Inferior parietal cortex (tissue), 1 donor: Measurements from ENCODE around the gene HERC5.
A peak's percentile ranks its signal among the peaks of the same experiment; 100 is the strongest.
"Not testable (repeated sequence)": the region's sequence is repeated elsewhere in the genome, so short reads cannot be mapped to it uniquely, and the experiment has no call there.

Experiments
- DNase-seq: peaks from one replicate; pipeline ENCODE4 v3.0.0-alpha.2; 2016; ENCODE audit errors: extremely low spot score

Gene HERC5

GRCh38 chr4:88456670-88457306 lies at the start of gene HERC5:
Gene HERC5, plus strand, starts transcription at chr4:88457119. Its CDS starts 151 bp downstream, at chr4:88457270.
- DNase-seq, result peak; percentile 80

GRCh38 chr4:88409206-88409605 lies 47.7 kb upstream of the HERC5 start:
- no peak for DNase-seq

GRCh38 chr4:88409789-88410188 lies 47.1 kb upstream of the HERC5 start:
- DNase-seq, result no peak

GRCh38 chr4:88411491-88412096 lies 45.3 kb upstream of the HERC5 start:
- no peak for DNase-seq

- no peak for DNase-seq
These were observed 43.1 kb upstream of the HERC5 start for GRCh38 chr4:88413801-88414200.

GRCh38 chr4:88414755-88415154 lies 42.2 kb upstream of the HERC5 start:
- no peak for DNase-seq

- DNase-seq, result no peak
These were observed 40.9 kb upstream of the HERC5 start for GRCh38 chr4:88415982-88416381.

GRCh38 chr4:88418411-88418810 lies 38.5 kb upstream of the HERC5 start:
- DNase-seq, result no peak

- no peak for DNase-seq
These were observed 37.0 kb upstream of the HERC5 start for GRCh38 chr4:88419874-88420273.

- DNase-seq, result no peak
These were observed 36.1 kb upstream of the HERC5 start for GRCh38 chr4:88420844-88421243.

- DNase-seq, result no peak
These were observed 34.5 kb upstream of the HERC5 start for GRCh38 chr4:88422403-88422802.

GRCh38 chr4:88429401-88429800 lies 27.5 kb upstream of the HERC5 start:
- DNase-seq, result no peak

GRCh38 chr4:88435987-88436693 lies 20.8 kb upstream of the HERC5 start:
- no peak for DNase-seq

- DNase-seq, result not testable (repeated sequence)
These were observed 19.0 kb upstream of the HERC5 start for GRCh38 chr4:88437873-88438272.

GRCh38 chr4:88439161-88439760 lies 17.7 kb upstream of the HERC5 start:
- no peak for DNase-seq

- no peak for DNase-seq
These were observed 16.8 kb upstream of the HERC5 start for GRCh38 chr4:88440146-88440545.

- no peak for DNase-seq
These were observed 15.2 kb upstream of the HERC5 start for GRCh38 chr4:88441696-88442095.

- DNase-seq, result no peak
These were observed 14.2 kb upstream of the HERC5 start for GRCh38 chr4:88442689-88443191.

GRCh38 chr4:88443486-88443885 lies 13.4 kb upstream of the HERC5 start:
- DNase-seq, result no peak

GRCh38 chr4:88445252-88445651 lies 11.7 kb upstream of the HERC5 start:
- no peak for DNase-seq

GRCh38 chr4:88446124-88446523 lies 10.8 kb upstream of the HERC5 start:
- no peak for DNase-seq

GRCh38 chr4:88447371-88448095 lies 9.4 kb upstream of the HERC5 start:
- DNase-seq, result no peak
